Vagina (tissue), 2 donors: Measurements from ENCODE around the gene TSEN2. TPM values are rescaled to one million over a fixed set of nuclear protein-coding genes. Genes with fewer than 3 reads are reported as not detected.

Experiments
- DNase-seq, 2 donors: peaks; one replicate each; pipeline ENCODE4 v3.0.0-alpha.2; 2017; ENCODE audit errors: extremely low spot score in 2 of 2
- H3K27ac ChIP-seq: fragments of 200-600 bp; sonication (generic); one replicate; pipeline ENCODE4 v1.5.1; 2019
- H3K27me3 ChIP-seq: fragments of 200-600 bp; sonication (generic); one replicate; pipeline ENCODE4 v1.5.1; 2019
- H3K36me3 ChIP-seq, 2 donors: fragments of 200-600 bp; sonication (generic); one replicate each; pipeline ENCODE4 v1.5.1; 2017 to 2019
- H3K4me1 ChIP-seq: fragments of 200-600 bp; sonication (generic); one replicate; pipeline ENCODE4 v1.5.1; 2019
- H3K4me3 ChIP-seq, 2 donors: fragments of 200-600 bp; sonication (generic); 1 replicate in 1 of 2; 2 replicates in 1 of 2; pipeline ENCODE4 v1.5.1; 2016 to 2019
- H3K9me3 ChIP-seq: fragments of 200-600 bp; sonication (generic); one replicate; pipeline ENCODE4 v1.5.1; 2019
- CTCF ChIP-seq, 3 experiments: fragments of 450-650 bp in 2 of 3; fragments of 200-600 bp in 1 of 3; sonication (generic) in 1 of 3; IDR thresholded peaks; one replicate each; pipeline ENCODE4 v1.5.1; 2017 to 2019; ENCODE audit warnings: antibody characterized with exemption in 3 of 3, mild to moderate bottlenecking in 2 of 3, moderate library complexity in 2 of 3
- POLR2A ChIP-seq, 2 donors: fragments of 450-650 bp; IDR thresholded peaks; one replicate each; pipeline ENCODE4 v1.6.1; 2017; ENCODE audit warnings: antibody characterized with exemption in 2 of 2, mild to moderate bottlenecking in 2 of 2, moderate library complexity in 2 of 2
- POLR2AphosphoS5 ChIP-seq, 2 donors: sonication (generic); formaldehyde crosslinking; IDR thresholded peaks; one replicate each; pipeline ENCODE4 v1.9.0; 2017; ENCODE audit warnings: antibody characterized with exemption in 2 of 2, mild to moderate bottlenecking in 2 of 2, low read depth in 1 of 2; ENCODE audit not compliant: insufficient read depth in 1 of 2
- intact Hi-C: fragments of 100-400 bp; cut with DNase I; formaldehyde crosslinking; loops from one replicate; pipeline ENCODE4 v1.15.1; 2023
- total RNA-seq: library from RNA; depleted of rRNA; stranded (reverse); fragments of >200 nt; gene quantifications from one replicate; pipeline ENCODE4 v1.2.3, GENCODE V29; 2016

The TSEN2 gene
- total RNA-seq, 1 donor from 2014 or later: 16.0 TPM

- peaks cover under 1% of the 10 kb centered on the region for H3K9me3 ChIP-seq
- no peak for DNase-seq
- no peaks in the 10 kb centered on the region for H3K27me3 ChIP-seq
- no peak overlapping the region for H3K27ac ChIP-seq
- intact Hi-C loops: no loop called here
- H3K36me3 ChIP-seq: no peaks in the 10 kb centered on the region
- no peak overlapping the region for H3K4me3 ChIP-seq
- TF ChIP-seq CTCF (IDR thresholded peaks at IDR 0.05) (no peak), POLR2AphosphoS5 (IDR thresholded peaks at IDR 0.05; ENCODE audit: insufficient read depth in 1 of 2, low read depth in 1 of 2) (no peak), POLR2A (IDR thresholded peaks at IDR 0.05) (no peak)
- H3K4me1 ChIP-seq: peaks cover 68% of the 10 kb centered on the region
Measured at GRCh38 chr3:12560505-12561190, 76.4 kb downstream of the TSEN2 start.

GRCh38 chr3:12561397-12561796, 77.1 kb downstream of the TSEN2 start:
- H3K4me1 ChIP-seq: peaks cover 61% of the 10 kb centered on the region
- no peaks in the 10 kb centered on the region for H3K27me3 ChIP-seq
- H3K9me3 ChIP-seq: peaks cover 8% of the 10 kb centered on the region
- H3K27ac ChIP-seq: no peak overlapping the region
- intact Hi-C loops: no loop called here
- no peak overlapping the region for H3K4me3 ChIP-seq
- H3K36me3 ChIP-seq: no peaks in the 10 kb centered on the region
- TF ChIP-seq POLR2A (IDR thresholded peaks at IDR 0.05) (no peak), CTCF (IDR thresholded peaks at IDR 0.05) (no peak), POLR2AphosphoS5 (IDR thresholded peaks at IDR 0.05; ENCODE audit: insufficient read depth in 1 of 2, low read depth in 1 of 2) (no peak)
- no peak for DNase-seq

GRCh38 chr3:12562451-12562850, 78.2 kb downstream of the TSEN2 start:
- no peak overlapping the region for H3K27ac ChIP-seq
- no peak overlapping the region for H3K4me3 ChIP-seq
- TF ChIP-seq POLR2AphosphoS5 (IDR thresholded peaks at IDR 0.05; ENCODE audit: insufficient read depth in 1 of 2, low read depth in 1 of 2) (no peak), POLR2A (IDR thresholded peaks at IDR 0.05) (no peak), CTCF (IDR thresholded peaks at IDR 0.05) (no peak)
- H3K4me1 ChIP-seq: peaks cover 58% of the 10 kb centered on the region
- DNase-seq: no peak
- intact Hi-C loops: no loop called here
- peaks cover 8% of the 10 kb centered on the region for H3K9me3 ChIP-seq
- H3K27me3 ChIP-seq: no peaks in the 10 kb centered on the region
- H3K36me3 ChIP-seq: no peaks in the 10 kb centered on the region

- no peaks in the 10 kb centered on the region for H3K27me3 ChIP-seq
- peaks cover 2 to 24% of the 10 kb centered on the region in 2 donors for H3K36me3 ChIP-seq
- H3K9me3 ChIP-seq: peaks cover 8% of the 10 kb centered on the region
- TF ChIP-seq POLR2AphosphoS5 (IDR thresholded peaks at IDR 0.05; ENCODE audit: insufficient read depth in 1 of 2, low read depth in 1 of 2): no peak
- no peak for TF ChIP-seq CTCF (IDR thresholded peaks at IDR 0.05)
- no peak for TF ChIP-seq POLR2A (IDR thresholded peaks at IDR 0.05)
- no peak for DNase-seq
- H3K27ac ChIP-seq: no peak overlapping the region
- no peak overlapping the region for H3K4me3 ChIP-seq
- intact Hi-C loops: no loop called here
- peaks cover 30% of the 10 kb centered on the region for H3K4me1 ChIP-seq
Measured at GRCh38 chr3:12566976-12567375, 82.7 kb downstream of the TSEN2 start.

- peaks cover 8 to 42% of the 10 kb centered on the region in 2 donors for H3K36me3 ChIP-seq
- no peak for TF ChIP-seq POLR2A (IDR thresholded peaks at IDR 0.05)
- TF ChIP-seq POLR2AphosphoS5 (IDR thresholded peaks at IDR 0.05; ENCODE audit: insufficient read depth in 1 of 2, low read depth in 1 of 2): no peak
- no peak for TF ChIP-seq CTCF (IDR thresholded peaks at IDR 0.05)
- H3K9me3 ChIP-seq: peaks cover 8% of the 10 kb centered on the region
- intact Hi-C loops: no loop called here
- DNase-seq: no peak
- peaks cover 15% of the 10 kb centered on the region for H3K4me1 ChIP-seq
- H3K27me3 ChIP-seq: no peaks in the 10 kb centered on the region
- H3K27ac ChIP-seq: no peak overlapping the region
- no peak overlapping the region for H3K4me3 ChIP-seq
Measured at GRCh38 chr3:12568747-12569146, 84.5 kb downstream of the TSEN2 start.
